Measurements from ENCODE around the gene KCNN4.
"Not testable (repeated sequence)": the region's sequence is repeated elsewhere in the genome, so short reads cannot be mapped to it uniquely, and the experiment has no call there.

Gene KCNN4

GRCh38 chr19:43781630-43782310 lies 997 bp upstream of the KCNN4 start:
- no peaks in the 10 kb centered on the region for H3K9me3 ChIP-seq (ENCODE audit: control insufficient read depth, low read length)
- DNase-seq (ENCODE audit: low read depth): no peak
- H3K27me3 ChIP-seq (replicated peaks; ENCODE audit: control insufficient read depth, insufficient read depth, low read length): no peaks in the 10 kb centered on the region
- H3K4me1 ChIP-seq (ENCODE audit: control insufficient read depth, insufficient read depth, low read length): peaks cover 25% of the 10 kb centered on the region
- H3K36me3 ChIP-seq (ENCODE audit: control insufficient read depth, insufficient read depth, low read length, severe bottlenecking): no peaks in the 10 kb centered on the region
- no peak overlapping the region for H3K9ac ChIP-seq (ENCODE audit: low read length)
- H3K4me3 ChIP-seq (ENCODE audit: low read length): no peak overlapping the region

GRCh38 chr19:43779820-43780219 lies 953 bp downstream of the KCNN4 start:
- no peak for DNase-seq (ENCODE audit: low read depth)
- Histone ChIP-seq H3K27me3 (replicated peaks; ENCODE audit: control insufficient read depth, insufficient read depth, low read length) (no peaks in the 10 kb centered on the region), H3K4me1 (ENCODE audit: control insufficient read depth, insufficient read depth, low read length) (peaks cover 24% of the 10 kb centered on the region), H3K9me3 (ENCODE audit: control insufficient read depth, low read length) (no peaks in the 10 kb centered on the region), H3K36me3 (ENCODE audit: control insufficient read depth, insufficient read depth, low read length, severe bottlenecking) (no peaks in the 10 kb centered on the region), H3K4me3 (ENCODE audit: low read length) (no peak overlapping the region), H3K9ac (ENCODE audit: low read length) (no peak overlapping the region)

GRCh38 chr19:43779147-43779819 lies 1.5 kb downstream of the KCNN4 start:
- H3K4me1 ChIP-seq (ENCODE audit: control insufficient read depth, insufficient read depth, low read length): peaks cover 23% of the 10 kb centered on the region
- no peaks in the 10 kb centered on the region for H3K36me3 ChIP-seq (ENCODE audit: control insufficient read depth, insufficient read depth, low read length, severe bottlenecking)
- no peak for DNase-seq (ENCODE audit: low read depth)
- no peaks in the 10 kb centered on the region for H3K27me3 ChIP-seq (replicated peaks; ENCODE audit: control insufficient read depth, insufficient read depth, low read length)
- H3K4me3 ChIP-seq (ENCODE audit: low read length): no peak overlapping the region
- no peak overlapping the region for H3K9ac ChIP-seq (ENCODE audit: low read length)
- H3K9me3 ChIP-seq (ENCODE audit: control insufficient read depth, low read length): no peaks in the 10 kb centered on the region

- Histone ChIP-seq H3K27me3 (replicated peaks; ENCODE audit: control insufficient read depth, insufficient read depth, low read length) (no peaks in the 10 kb centered on the region), H3K4me3 (ENCODE audit: low read length) (no peak overlapping the region), H3K4me1 (ENCODE audit: control insufficient read depth, insufficient read depth, low read length) (peaks cover 16% of the 10 kb centered on the region), H3K9me3 (ENCODE audit: control insufficient read depth, low read length) (no peaks in the 10 kb centered on the region), H3K36me3 (ENCODE audit: control insufficient read depth, insufficient read depth, low read length, severe bottlenecking) (no peaks in the 10 kb centered on the region), H3K9ac (ENCODE audit: low read length) (no peak overlapping the region)
- no peak for DNase-seq (ENCODE audit: low read depth)
Observed at GRCh38 chr19:43778651-43779050, 2.1 kb downstream of the KCNN4 start.

GRCh38 chr19:43777163-43777695 lies 3.5 kb downstream of the KCNN4 start:
- Histone ChIP-seq H3K27me3 (replicated peaks; ENCODE audit: control insufficient read depth, insufficient read depth, low read length) (no peaks in the 10 kb centered on the region), H3K4me3 (ENCODE audit: low read length) (no peak overlapping the region), H3K9me3 (ENCODE audit: control insufficient read depth, low read length) (no peaks in the 10 kb centered on the region), H3K36me3 (ENCODE audit: control insufficient read depth, insufficient read depth, low read length, severe bottlenecking) (no peaks in the 10 kb centered on the region), H3K9ac (ENCODE audit: low read length) (no peak overlapping the region), H3K4me1 (ENCODE audit: control insufficient read depth, insufficient read depth, low read length) (peaks cover 16% of the 10 kb centered on the region)
- DNase-seq (ENCODE audit: low read depth): peak; percentile 46

- Histone ChIP-seq H3K9me3 (ENCODE audit: control insufficient read depth, low read length) (no peaks in the 10 kb centered on the region), H3K36me3 (ENCODE audit: control insufficient read depth, insufficient read depth, low read length, severe bottlenecking) (no peaks in the 10 kb centered on the region), H3K27me3 (replicated peaks; ENCODE audit: control insufficient read depth, insufficient read depth, low read length) (no peaks in the 10 kb centered on the region), H3K4me3 (ENCODE audit: low read length) (no peak overlapping the region), H3K4me1 (ENCODE audit: control insufficient read depth, insufficient read depth, low read length) (peaks cover 14% of the 10 kb centered on the region), H3K9ac (ENCODE audit: low read length) (no peak overlapping the region)
- DNase-seq (ENCODE audit: low read depth): no peak
Observed at GRCh38 chr19:43776286-43776685, 4.5 kb downstream of the KCNN4 start.

GRCh38 chr19:43775299-43775890 lies 5.4 kb downstream of the KCNN4 start:
- H3K36me3 ChIP-seq (ENCODE audit: control insufficient read depth, insufficient read depth, low read length, severe bottlenecking): no peaks in the 10 kb centered on the region
- H3K4me1 ChIP-seq (ENCODE audit: control insufficient read depth, insufficient read depth, low read length): peaks cover 7% of the 10 kb centered on the region
- no peak for DNase-seq (ENCODE audit: low read depth)
- no peaks in the 10 kb centered on the region for H3K27me3 ChIP-seq (replicated peaks; ENCODE audit: control insufficient read depth, insufficient read depth, low read length)
- no peaks in the 10 kb centered on the region for H3K9me3 ChIP-seq (ENCODE audit: control insufficient read depth, low read length)
- H3K4me3 ChIP-seq (ENCODE audit: low read length): no peak overlapping the region
- no peak overlapping the region for H3K9ac ChIP-seq (ENCODE audit: low read length)

GRCh38 chr19:43774940-43775258 lies 5.9 kb downstream of the KCNN4 start:
- peak overlapping the region; percentile 37 for H3K4me3 ChIP-seq (ENCODE audit: low read length)
- H3K9me3 ChIP-seq (ENCODE audit: control insufficient read depth, low read length); H3K4me1 ChIP-seq (ENCODE audit: control insufficient read depth, insufficient read depth, low read length); H3K27me3 ChIP-seq (replicated peaks; ENCODE audit: control insufficient read depth, insufficient read depth, low read length); DNase-seq (ENCODE audit: low read depth); H3K36me3 ChIP-seq (ENCODE audit: control insufficient read depth, insufficient read depth, low read length, severe bottlenecking): not testable (repeated sequence)
- peak overlapping the region; percentile 29 for H3K9ac ChIP-seq (ENCODE audit: low read length)

- Histone ChIP-seq H3K9ac (ENCODE audit: low read length) (peak overlapping the region; percentile 29), H3K9me3 (ENCODE audit: control insufficient read depth, low read length) (no peaks in the 10 kb centered on the region), H3K27me3 (replicated peaks; ENCODE audit: control insufficient read depth, insufficient read depth, low read length) (no peaks in the 10 kb centered on the region), H3K4me3 (ENCODE audit: low read length) (peak overlapping the region; percentile 37), H3K4me1 (ENCODE audit: control insufficient read depth, insufficient read depth, low read length) (peaks cover 7% of the 10 kb centered on the region), H3K36me3 (ENCODE audit: control insufficient read depth, insufficient read depth, low read length, severe bottlenecking) (no peaks in the 10 kb centered on the region)
- no peak for DNase-seq (ENCODE audit: low read depth)
Observed at GRCh38 chr19:43774103-43774939, 6.5 kb downstream of the KCNN4 start.

- peaks cover 10% of the 10 kb centered on the region for H3K4me1 ChIP-seq (ENCODE audit: control insufficient read depth, insufficient read depth, low read length)
- H3K27me3 ChIP-seq (replicated peaks; ENCODE audit: control insufficient read depth, insufficient read depth, low read length): no peaks in the 10 kb centered on the region
- no peak overlapping the region for H3K4me3 ChIP-seq (ENCODE audit: low read length)
- H3K36me3 ChIP-seq (ENCODE audit: control insufficient read depth, insufficient read depth, low read length, severe bottlenecking): no peaks in the 10 kb centered on the region
- H3K9me3 ChIP-seq (ENCODE audit: control insufficient read depth, low read length): no peaks in the 10 kb centered on the region
- DNase-seq (ENCODE audit: low read depth): no peak
- no peak overlapping the region for H3K9ac ChIP-seq (ENCODE audit: low read length)
Observed at GRCh38 chr19:43773725-43774102, 7.1 kb downstream of the KCNN4 start.

GRCh38 chr19:43769256-43769655 lies 11.5 kb downstream of the KCNN4 start:
- Histone ChIP-seq H3K4me3 (ENCODE audit: low read length) (no peak overlapping the region), H3K9me3 (ENCODE audit: control insufficient read depth, low read length) (no peaks in the 10 kb centered on the region), H3K9ac (ENCODE audit: low read length) (no peak overlapping the region), H3K4me1 (ENCODE audit: control insufficient read depth, insufficient read depth, low read length) (peaks cover 28% of the 10 kb centered on the region), H3K27me3 (replicated peaks; ENCODE audit: control insufficient read depth, insufficient read depth, low read length) (no peaks in the 10 kb centered on the region), H3K36me3 (ENCODE audit: control insufficient read depth, insufficient read depth, low read length, severe bottlenecking) (no peaks in the 10 kb centered on the region)
- DNase-seq (ENCODE audit: low read depth): no peak

Measured in adipocyte (in vitro differentiated cells).